ENCODE measurements around the gene VPS9D1. TPM values are rescaled to one million over a fixed set of nuclear protein-coding genes. Genes with fewer than 3 reads are reported as not detected.

The VPS9D1 gene
- total and polyA plus RNA-seq, 10 of the 15 experiments (the other 5 are each of a cell fraction or from before 2014, with no cell fraction given), result 0.65 to 4.2 (median 1.1) TPM

DNA sequence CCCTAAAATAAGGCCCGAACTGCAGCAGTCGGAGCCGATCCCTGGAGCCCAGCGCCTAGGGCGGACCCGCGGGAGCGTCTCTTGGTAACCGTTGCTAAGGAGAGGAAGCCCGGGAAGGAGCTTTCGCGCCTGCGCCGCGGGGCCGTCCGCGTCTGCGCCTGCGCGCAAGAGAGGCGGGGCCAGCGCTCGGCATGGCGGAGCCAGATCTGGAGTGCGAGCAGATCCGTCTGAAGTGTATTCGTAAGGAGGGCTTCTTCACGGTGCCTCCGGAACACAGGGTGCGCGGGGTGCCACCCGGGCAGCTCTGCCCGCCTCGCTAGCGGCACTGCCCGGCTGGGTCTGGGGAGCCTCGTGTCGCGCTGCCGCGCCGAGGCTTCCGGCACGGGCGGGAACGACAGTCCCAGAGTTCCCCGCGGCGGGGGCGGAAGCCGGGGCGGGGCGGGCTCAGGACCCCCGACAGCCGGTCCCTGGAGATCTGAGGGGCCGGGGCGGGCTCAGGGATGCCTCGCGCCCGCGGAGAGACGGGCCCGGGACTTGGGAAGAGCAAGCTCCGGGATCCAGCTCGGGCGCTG is 34.1 kb downstream of the VPS9D1 start, which contains the start of gene CDK10 (continued):
- TF ChIP-seq BMI1 (IDR thresholded peaks at IDR 0.05; ENCODE audit: borderline replicate concordance) (peak; percentile 94), HDGF (IDR thresholded peaks at IDR 0.05) (no peak), NR2C2 (IDR thresholded peaks at IDR 0.05; ENCODE audit: borderline replicate concordance, control insufficient read depth, insufficient read length, low read depth) (no peak), NRF1 (conservative IDR thresholded peaks at IDR 0.05; ENCODE audit: low read depth, low read length) (peak; percentile 77), ZNF207 (IDR thresholded peaks at IDR 0.05; ENCODE audit: borderline replicate concordance) (peak; percentile 60; the same call in 1 of the 2 replicates), RB1 (IDR thresholded peaks at IDR 0.05; ENCODE audit: borderline replicate concordance) (peak; percentile 94; the same call in 1 of the 2 replicates), RAD51 (IDR thresholded peaks at IDR 0.05) (no peak)
- TF ChIP-seq, protein P1, sequence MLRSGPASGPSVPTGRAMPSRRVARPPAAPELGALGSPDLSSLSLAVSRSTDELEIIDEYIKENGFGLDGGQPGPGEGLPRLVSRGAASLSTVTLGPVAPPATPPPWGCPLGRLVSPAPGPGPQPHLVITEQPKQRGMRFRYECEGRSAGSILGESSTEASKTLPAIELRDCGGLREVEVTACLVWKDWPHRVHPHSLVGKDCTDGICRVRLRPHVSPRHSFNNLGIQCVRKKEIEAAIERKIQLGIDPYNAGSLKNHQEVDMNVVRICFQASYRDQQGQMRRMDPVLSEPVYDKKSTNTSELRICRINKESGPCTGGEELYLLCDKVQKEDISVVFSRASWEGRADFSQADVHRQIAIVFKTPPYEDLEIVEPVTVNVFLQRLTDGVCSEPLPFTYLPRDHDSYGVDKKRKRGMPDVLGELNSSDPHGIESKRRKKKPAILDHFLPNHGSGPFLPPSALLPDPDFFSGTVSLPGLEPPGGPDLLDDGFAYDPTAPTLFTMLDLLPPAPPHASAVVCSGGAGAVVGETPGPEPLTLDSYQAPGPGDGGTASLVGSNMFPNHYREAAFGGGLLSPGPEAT (IDR thresholded peaks at IDR 0.05; ENCODE audit: low read depth), result peak; percentile 76

DNA sequence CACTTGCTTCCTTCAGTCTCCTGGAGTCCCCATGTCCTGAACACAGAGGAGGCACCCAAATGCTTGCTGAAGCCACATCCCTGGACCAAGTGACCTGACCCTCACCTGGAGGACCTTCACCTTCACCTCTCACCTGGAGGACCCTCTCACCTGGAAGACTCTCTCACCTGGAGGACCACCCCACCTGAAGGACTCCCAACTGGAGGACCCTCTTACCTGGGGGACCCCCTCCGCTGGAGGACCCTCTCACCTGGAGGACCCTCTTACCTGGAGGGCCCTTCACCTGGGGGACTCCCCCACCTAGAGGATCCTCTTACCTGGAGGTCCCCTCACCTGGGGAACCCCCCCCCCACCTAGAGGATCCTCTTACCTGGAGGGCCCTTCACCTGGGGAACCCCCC is 34.8 kb downstream of the VPS9D1 start:
- H3K4me3 ChIP-seq, result no peak overlapping the region
- H3K9ac ChIP-seq (ENCODE audit: control insufficient read depth, insufficient read depth, low read length), result no peak overlapping the region
- ATAC-seq, result no peak
- ChIA-PET RAD21 (ENCODE audit: unreplicated experiment) (interaction anchor here (1.5 kb wide), 1 partner anchor 14 kb away, joined by 19 read pairs; the partner anchor contains the start of gene SPATA2L), POLR2A (interaction anchor here (1.0 to 2.1 kb wide), 4 partner anchors 10 to 34 kb away, joined by 4 to 19 read pairs (median 6); partner anchors contain the start of genes CHMP1A, SPATA33 and VPS9D1), CTCF (interaction anchor here (0.9 to 1.5 kb wide), 3 partner anchors 14 to 120 kb away, joined by 3 to 12 read pairs (median 3); no protein-coding TSS in a partner anchor), SMC1A (ENCODE audit: uncharacterized antibody, unreplicated experiment) (interaction anchor here (1.2 to 1.6 kb wide), 2 partner anchors 14 to 28 kb away, joined by 6 to 8 read pairs; partner anchors contain the start of genes CHMP1A and SPATA33)
- H3K4me2 ChIP-seq (ENCODE audit: control insufficient read depth, insufficient read depth), result no peak overlapping the region
- H3K36me3 ChIP-seq (ENCODE audit: control insufficient read depth in 2 of 2, insufficient read depth in 2 of 2, low read length in 1 of 2), result no peaks in the 10 kb centered on the region; a peak in 2 of 4 replicates
- H3K9me3 ChIP-seq (replicated peaks; ENCODE audit: control insufficient read depth, insufficient read depth, low read length), result no peaks in the 10 kb centered on the region; the same call in 2 of the 3 replicates
- H3K79me2 ChIP-seq (ENCODE audit: control insufficient read depth, insufficient read depth, low read length), result peaks cover 11% of the 10 kb centered on the region
- no TSS peak for BruUV-seq (replicated peaks)
- no peaks in the 10 kb centered on the region for H3K27me3 ChIP-seq (replicated peaks in 1 of 2; ENCODE audit: control insufficient read depth in 2 of 2, insufficient read depth in 2 of 2, low read length in 1 of 2)
- H4K20me1 ChIP-seq (ENCODE audit: control insufficient read depth, insufficient read depth), result no peaks in the 10 kb centered on the region
- in situ Hi-C loops (cut with MboI), result no loop called here
- TF ChIP-seq, protein P2, sequence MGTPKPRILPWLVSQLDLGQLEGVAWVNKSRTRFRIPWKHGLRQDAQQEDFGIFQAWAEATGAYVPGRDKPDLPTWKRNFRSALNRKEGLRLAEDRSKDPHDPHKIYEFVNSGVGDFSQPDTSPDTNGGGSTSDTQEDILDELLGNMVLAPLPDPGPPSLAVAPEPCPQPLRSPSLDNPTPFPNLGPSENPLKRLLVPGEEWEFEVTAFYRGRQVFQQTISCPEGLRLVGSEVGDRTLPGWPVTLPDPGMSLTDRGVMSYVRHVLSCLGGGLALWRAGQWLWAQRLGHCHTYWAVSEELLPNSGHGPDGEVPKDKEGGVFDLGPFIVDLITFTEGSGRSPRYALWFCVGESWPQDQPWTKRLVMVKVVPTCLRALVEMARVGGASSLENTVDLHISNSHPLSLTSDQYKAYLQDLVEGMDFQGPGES (IDR thresholded peaks at IDR 0.05), result no peak
- TF ChIP-seq BHLHE40 (IDR thresholded peaks at IDR 0.05; ENCODE audit: borderline replicate concordance in 1 of 2, low read depth in 2 of 2, low read length in 1 of 2) (no peak), CBFB (IDR thresholded peaks at IDR 0.05; ENCODE audit: low read depth) (no peak), KAT2A (conservative IDR thresholded peaks at IDR 0.05; ENCODE audit: control insufficient read depth, low read depth, low read length) (no peak), LARP7 (IDR thresholded peaks at IDR 0.05) (no peak)
- TF ChIP-seq, protein P3, sequence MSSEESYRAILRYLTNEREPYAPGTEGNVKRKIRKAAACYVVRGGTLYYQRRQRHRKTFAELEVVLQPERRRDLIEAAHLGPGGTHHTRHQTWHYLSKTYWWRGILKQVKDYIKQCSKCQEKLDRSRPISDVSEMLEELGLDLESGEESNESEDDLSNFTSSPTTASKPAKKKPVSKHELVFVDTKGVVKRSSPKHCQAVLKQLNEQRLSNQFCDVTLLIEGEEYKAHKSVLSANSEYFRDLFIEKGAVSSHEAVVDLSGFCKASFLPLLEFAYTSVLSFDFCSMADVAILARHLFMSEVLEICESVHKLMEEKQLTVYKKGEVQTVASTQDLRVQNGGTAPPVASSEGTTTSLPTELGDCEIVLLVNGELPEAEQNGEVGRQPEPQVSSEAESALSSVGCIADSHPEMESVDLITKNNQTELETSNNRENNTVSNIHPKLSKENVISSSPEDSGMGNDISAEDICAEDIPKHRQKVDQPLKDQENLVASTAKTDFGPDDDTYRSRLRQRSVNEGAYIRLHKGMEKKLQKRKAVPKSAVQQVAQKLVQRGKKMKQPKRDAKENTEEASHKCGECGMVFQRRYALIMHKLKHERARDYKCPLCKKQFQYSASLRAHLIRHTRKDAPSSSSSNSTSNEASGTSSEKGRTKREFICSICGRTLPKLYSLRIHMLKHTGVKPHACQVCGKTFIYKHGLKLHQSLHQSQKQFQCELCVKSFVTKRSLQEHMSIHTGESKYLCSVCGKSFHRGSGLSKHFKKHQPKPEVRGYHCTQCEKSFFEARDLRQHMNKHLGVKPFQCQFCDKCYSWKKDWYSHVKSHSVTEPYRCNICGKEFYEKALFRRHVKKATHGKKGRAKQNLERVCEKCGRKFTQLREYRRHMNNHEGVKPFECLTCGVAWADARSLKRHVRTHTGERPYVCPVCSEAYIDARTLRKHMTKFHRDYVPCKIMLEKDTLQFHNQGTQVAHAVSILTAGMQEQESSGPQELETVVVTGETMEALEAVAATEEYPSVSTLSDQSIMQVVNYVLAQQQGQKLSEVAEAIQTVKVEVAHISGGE (CRISPR knock-in tag; IDR thresholded peaks at IDR 0.05), result no peak
- H3K27ac ChIP-seq (ENCODE audit: control insufficient read depth, insufficient read depth), result no peak overlapping the region
- H3K4me1 ChIP-seq (ENCODE audit: control insufficient read depth, insufficient read depth, low read length), result peaks cover 6% of the 10 kb centered on the region; the same call in 1 of the 2 replicates
- no peak for FAIRE-seq
- no peak for DNase-seq (ENCODE audit: low read depth, low spot score)
- H2AFZ ChIP-seq (ENCODE audit: control insufficient read depth, low read depth, low read length), result no peak overlapping the region
- 92% methylated on average over 1 of the region's 1 CpG for WGBS (ENCODE audit: insufficient coverage, insufficient replicate concordance, low lambda C conversion rate, missing lambda C conversion rate)
- intact Hi-C loops (cut with micrococcal nuclease; ENCODE audit: unreplicated experiment), result no loop called here

Measured in GM12878 (cell line).